DND-41 (cell line): Measurements from ENCODE around the gene IFT27.

ENCODE experiments used
- CTCF ChIP-seq: IDR thresholded peaks from 2 replicates; pipeline ENCODE4 v1.5.1; 2012; ENCODE audit warnings: borderline replicate concordance, low read length, moderate library complexity, mild to moderate bottlenecking; ENCODE audit not compliant: poor library complexity, severe bottlenecking; ENCODE audit errors: extremely low read depth
- EZH2 ChIP-seq: IDR thresholded peaks from 3 replicates; pipeline ENCODE4 v1.6.1; 2012; ENCODE audit warnings: borderline replicate concordance, low read depth, mild to moderate bottlenecking, moderate library complexity, low read length, inconsistent platforms; ENCODE audit not compliant: severe bottlenecking

- no peak for TF ChIP-seq CTCF
- no peak for TF ChIP-seq EZH2
Observed at GRCh38 chr22:36740716-36741115, 35.2 kb downstream of the IFT27 start.
